ENCODE measurements around the gene CCDC82.

DNA sequence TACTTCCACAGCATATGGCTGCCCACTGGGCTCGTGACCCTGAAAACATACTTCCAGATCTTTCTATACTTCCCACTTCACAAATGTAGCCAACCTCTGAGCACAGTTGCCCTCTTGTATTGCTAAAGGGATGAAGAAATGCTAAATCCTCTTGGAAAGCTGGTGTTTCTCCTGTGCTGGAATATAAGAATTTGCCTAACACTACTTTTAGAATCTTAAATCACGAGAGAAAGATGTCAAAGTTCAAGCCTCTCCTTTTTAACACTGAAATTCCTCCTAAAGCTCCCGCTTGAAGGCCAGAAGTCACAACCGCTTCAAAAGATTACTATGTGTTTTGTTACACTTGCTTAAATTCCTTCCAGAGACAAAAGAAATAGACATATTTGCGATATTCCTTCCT, 68.6 kb downstream of the CCDC82 start:
- TF ChIP-seq ZFP3 (tag by site-specific recombination; IDR thresholded peaks at IDR 0.05; ENCODE audit: low read depth) (no peak), ZBTB20 (tag by site-specific recombination; IDR thresholded peaks at IDR 0.05) (no peak), ZNF174 (tag by site-specific recombination; IDR thresholded peaks at IDR 0.05) (no peak), ZNF530 (tag by site-specific recombination; IDR thresholded peaks at IDR 0.05; ENCODE audit: low read depth) (no peak), ZNF610 (tag by site-specific recombination; IDR thresholded peaks at IDR 0.05; ENCODE audit: borderline replicate concordance) (no peak), KLF16 (tag by site-specific recombination; IDR thresholded peaks at IDR 0.05) (no peak), REPIN1 (tag by site-specific recombination; IDR thresholded peaks at IDR 0.05; ENCODE audit: low read depth) (no peak)
- TF ChIP-seq, protein P1, sequence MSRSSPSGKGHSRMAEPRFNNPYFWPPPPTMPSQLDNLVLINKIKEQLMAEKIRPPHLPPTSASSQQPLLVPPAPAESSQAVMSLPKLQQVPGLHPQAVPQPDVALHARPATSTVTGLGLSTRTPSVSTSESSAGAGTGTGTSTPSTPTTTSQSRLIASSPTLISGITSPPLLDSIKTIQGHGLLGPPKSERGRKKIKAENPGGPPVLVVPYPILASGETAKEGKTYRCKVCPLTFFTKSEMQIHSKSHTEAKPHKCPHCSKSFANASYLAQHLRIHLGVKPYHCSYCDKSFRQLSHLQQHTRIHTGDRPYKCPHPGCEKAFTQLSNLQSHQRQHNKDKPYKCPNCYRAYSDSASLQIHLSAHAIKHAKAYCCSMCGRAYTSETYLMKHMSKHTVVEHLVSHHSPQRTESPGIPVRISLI (tag by site-specific recombination; IDR thresholded peaks at IDR 0.05) = no peak
- TF ChIP-seq, protein P2, sequence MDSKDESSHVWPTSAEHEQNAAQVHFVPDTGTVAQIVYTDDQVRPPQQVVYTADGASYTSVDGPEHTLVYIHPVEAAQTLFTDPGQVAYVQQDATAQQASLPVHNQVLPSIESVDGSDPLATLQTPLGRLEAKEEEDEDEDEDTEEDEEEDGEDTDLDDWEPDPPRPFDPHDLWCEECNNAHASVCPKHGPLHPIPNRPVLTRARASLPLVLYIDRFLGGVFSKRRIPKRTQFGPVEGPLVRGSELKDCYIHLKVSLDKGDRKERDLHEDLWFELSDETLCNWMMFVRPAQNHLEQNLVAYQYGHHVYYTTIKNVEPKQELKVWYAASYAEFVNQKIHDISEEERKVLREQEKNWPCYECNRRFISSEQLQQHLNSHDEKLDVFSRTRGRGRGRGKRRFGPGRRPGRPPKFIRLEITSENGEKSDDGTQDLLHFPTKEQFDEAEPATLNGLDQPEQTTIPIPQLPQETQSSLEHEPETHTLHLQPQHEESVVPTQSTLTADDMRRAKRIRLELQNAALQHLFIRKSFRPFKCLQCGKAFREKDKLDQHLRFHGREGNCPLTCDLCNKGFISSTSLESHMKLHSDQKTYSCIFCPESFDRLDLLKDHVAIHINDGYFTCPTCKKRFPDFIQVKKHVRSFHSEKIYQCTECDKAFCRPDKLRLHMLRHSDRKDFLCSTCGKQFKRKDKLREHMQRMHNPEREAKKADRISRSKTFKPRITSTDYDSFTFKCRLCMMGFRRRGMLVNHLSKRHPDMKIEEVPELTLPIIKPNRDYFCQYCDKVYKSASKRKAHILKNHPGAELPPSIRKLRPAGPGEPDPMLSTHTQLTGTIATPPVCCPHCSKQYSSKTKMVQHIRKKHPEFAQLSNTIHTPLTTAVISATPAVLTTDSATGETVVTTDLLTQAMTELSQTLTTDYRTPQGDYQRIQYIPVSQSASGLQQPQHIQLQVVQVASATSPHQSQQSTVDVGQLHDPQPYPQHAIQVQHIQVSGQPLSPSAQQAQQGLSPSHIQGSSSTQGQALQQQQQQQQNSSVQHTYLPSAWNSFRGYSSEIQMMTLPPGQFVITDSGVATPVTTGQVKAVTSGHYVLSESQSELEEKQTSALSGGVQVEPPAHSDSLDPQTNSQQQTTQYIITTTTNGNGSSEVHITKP (tag by site-specific recombination; IDR thresholded peaks at IDR 0.05) = no peak
- TF ChIP-seq, protein P3, sequence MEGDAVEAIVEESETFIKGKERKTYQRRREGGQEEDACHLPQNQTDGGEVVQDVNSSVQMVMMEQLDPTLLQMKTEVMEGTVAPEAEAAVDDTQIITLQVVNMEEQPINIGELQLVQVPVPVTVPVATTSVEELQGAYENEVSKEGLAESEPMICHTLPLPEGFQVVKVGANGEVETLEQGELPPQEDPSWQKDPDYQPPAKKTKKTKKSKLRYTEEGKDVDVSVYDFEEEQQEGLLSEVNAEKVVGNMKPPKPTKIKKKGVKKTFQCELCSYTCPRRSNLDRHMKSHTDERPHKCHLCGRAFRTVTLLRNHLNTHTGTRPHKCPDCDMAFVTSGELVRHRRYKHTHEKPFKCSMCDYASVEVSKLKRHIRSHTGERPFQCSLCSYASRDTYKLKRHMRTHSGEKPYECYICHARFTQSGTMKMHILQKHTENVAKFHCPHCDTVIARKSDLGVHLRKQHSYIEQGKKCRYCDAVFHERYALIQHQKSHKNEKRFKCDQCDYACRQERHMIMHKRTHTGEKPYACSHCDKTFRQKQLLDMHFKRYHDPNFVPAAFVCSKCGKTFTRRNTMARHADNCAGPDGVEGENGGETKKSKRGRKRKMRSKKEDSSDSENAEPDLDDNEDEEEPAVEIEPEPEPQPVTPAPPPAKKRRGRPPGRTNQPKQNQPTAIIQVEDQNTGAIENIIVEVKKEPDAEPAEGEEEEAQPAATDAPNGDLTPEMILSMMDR (tag by site-specific recombination; IDR thresholded peaks at IDR 0.05) = no peak
- TF ChIP-seq, protein P4, sequence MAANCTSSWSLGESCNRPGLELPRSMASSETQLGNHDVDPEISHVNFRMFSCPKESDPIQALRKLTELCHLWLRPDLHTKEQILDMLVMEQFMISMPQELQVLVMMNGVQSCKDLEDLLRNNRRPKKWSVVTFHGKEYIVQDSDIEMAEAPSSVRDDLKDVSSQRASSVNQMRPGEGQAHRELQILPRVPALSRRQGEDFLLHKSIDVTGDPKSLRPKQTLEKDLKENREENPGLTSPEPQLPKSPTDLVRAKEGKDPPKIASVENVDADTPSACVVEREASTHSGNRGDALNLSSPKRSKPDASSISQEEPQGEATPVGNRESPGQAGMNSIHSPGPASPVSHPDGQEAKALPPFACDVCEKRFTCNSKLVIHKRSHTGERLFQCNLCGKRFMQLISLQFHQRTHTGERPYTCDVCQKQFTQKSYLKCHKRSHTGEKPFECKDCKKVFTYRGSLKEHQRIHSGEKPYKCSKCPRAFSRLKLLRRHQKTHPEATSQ (tag by site-specific recombination; IDR thresholded peaks at IDR 0.05) = no peak
- TF ChIP-seq, protein P5, sequence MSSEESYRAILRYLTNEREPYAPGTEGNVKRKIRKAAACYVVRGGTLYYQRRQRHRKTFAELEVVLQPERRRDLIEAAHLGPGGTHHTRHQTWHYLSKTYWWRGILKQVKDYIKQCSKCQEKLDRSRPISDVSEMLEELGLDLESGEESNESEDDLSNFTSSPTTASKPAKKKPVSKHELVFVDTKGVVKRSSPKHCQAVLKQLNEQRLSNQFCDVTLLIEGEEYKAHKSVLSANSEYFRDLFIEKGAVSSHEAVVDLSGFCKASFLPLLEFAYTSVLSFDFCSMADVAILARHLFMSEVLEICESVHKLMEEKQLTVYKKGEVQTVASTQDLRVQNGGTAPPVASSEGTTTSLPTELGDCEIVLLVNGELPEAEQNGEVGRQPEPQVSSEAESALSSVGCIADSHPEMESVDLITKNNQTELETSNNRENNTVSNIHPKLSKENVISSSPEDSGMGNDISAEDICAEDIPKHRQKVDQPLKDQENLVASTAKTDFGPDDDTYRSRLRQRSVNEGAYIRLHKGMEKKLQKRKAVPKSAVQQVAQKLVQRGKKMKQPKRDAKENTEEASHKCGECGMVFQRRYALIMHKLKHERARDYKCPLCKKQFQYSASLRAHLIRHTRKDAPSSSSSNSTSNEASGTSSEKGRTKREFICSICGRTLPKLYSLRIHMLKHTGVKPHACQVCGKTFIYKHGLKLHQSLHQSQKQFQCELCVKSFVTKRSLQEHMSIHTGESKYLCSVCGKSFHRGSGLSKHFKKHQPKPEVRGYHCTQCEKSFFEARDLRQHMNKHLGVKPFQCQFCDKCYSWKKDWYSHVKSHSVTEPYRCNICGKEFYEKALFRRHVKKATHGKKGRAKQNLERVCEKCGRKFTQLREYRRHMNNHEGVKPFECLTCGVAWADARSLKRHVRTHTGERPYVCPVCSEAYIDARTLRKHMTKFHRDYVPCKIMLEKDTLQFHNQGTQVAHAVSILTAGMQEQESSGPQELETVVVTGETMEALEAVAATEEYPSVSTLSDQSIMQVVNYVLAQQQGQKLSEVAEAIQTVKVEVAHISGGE (tag by site-specific recombination; conservative IDR thresholded peaks at IDR 0.05; ENCODE audit: low read depth) = no peak
- TF ChIP-seq, protein P6, sequence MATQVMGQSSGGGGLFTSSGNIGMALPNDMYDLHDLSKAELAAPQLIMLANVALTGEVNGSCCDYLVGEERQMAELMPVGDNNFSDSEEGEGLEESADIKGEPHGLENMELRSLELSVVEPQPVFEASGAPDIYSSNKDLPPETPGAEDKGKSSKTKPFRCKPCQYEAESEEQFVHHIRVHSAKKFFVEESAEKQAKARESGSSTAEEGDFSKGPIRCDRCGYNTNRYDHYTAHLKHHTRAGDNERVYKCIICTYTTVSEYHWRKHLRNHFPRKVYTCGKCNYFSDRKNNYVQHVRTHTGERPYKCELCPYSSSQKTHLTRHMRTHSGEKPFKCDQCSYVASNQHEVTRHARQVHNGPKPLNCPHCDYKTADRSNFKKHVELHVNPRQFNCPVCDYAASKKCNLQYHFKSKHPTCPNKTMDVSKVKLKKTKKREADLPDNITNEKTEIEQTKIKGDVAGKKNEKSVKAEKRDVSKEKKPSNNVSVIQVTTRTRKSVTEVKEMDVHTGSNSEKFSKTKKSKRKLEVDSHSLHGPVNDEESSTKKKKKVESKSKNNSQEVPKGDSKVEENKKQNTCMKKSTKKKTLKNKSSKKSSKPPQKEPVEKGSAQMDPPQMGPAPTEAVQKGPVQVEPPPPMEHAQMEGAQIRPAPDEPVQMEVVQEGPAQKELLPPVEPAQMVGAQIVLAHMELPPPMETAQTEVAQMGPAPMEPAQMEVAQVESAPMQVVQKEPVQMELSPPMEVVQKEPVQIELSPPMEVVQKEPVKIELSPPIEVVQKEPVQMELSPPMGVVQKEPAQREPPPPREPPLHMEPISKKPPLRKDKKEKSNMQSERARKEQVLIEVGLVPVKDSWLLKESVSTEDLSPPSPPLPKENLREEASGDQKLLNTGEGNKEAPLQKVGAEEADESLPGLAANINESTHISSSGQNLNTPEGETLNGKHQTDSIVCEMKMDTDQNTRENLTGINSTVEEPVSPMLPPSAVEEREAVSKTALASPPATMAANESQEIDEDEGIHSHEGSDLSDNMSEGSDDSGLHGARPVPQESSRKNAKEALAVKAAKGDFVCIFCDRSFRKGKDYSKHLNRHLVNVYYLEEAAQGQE (tag by site-specific recombination; IDR thresholded peaks at IDR 0.05) = no peak
